ENCODE results near the gene MYO16. TPM values are rescaled to one million over a fixed set of nuclear protein-coding genes. Genes with fewer than 3 reads are reported as not detected.

MYO16 gene
- total and polyA plus RNA-seq, 9 donors: under 0.01 to 0.37 (median 0.16) TPM; not detected in 2

DNA sequence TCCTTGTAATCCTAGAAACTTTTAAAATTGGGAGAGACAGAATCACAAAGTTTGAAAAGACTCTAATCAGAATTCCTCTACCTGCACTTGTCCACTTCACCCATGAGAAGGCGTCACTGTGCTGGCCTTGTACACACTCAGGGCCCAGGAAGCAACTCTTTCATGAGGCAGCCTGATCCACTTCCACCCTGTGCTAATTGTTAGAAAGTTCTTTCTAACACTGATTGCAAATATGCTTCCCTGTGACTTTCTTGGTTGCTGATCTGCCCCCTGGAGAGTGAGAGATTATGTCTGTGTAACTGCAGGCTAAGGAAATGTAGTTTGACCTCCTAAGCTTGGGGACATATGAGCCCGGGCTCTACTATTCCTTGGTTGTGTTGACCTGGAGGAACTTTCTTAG lies 494.6 kb downstream of the MYO16 start:
- intact Hi-C loops (cut with DNase I): no loop called here
- Histone ChIP-seq H3K27ac (no peak overlapping the region), H3K9me3 (no peaks in the 10 kb centered on the region), H3K4me3 (no peak overlapping the region), H3K36me3 (no peaks in the 10 kb centered on the region), H3K27me3 (no peaks in the 10 kb centered on the region), H3K4me1 (ENCODE audit: insufficient read depth) (no peaks in the 10 kb centered on the region)
- no peak for DNase-seq
- WGBS, 3 donors: 90 to 96% (median 90%) methylated on average over 2 of the region's 2 CpGs
- no peak for TF ChIP-seq EP300 (IDR thresholded peaks at IDR 0.05)
- no peak for TF ChIP-seq CTCF (IDR thresholded peaks at IDR 0.05)
- TF ChIP-seq POLR2A (IDR thresholded peaks at IDR 0.05): no peak

DNA sequence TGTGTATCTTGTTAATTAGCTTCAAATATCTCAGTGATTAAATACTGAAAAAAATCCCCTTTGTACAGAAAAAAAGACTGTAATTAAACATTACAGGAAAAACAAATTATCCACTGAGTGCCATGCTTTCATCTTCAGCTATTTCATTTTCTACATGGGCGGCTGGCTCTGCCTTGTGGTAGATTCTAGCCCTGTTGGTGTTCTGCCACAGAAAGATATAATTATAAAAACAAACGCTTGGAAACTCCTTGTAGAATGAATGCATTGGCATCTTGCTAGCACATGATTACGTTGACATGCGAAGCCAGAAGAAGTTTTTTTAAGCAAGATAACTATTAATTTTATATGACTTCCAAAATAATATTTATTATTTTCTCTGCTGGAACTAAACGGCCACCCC lies 496.8 kb downstream of the MYO16 start:
- WGBS, 3 donors: 52 to 80% (median 66%) methylated on average over 5 of the region's 5 CpGs
- H3K4me1 ChIP-seq (ENCODE audit: insufficient read depth): no peaks in the 10 kb centered on the region
- no peaks in the 10 kb centered on the region for H3K27me3 ChIP-seq
- no peaks in the 10 kb centered on the region for H3K9me3 ChIP-seq
- H3K27ac ChIP-seq: no peak overlapping the region
- intact Hi-C loops (cut with DNase I): no loop called here
- TF ChIP-seq EP300 (IDR thresholded peaks at IDR 0.05) (no peak), CTCF (IDR thresholded peaks at IDR 0.05) (no peak), POLR2A (IDR thresholded peaks at IDR 0.05) (no peak)
- no peak for DNase-seq
- no peaks in the 10 kb centered on the region for H3K36me3 ChIP-seq
- no peak overlapping the region for H3K4me3 ChIP-seq

GRCh38 chr13:109126891-109127641 lies 497.7 kb downstream of the MYO16 start:
- no peaks in the 10 kb centered on the region for H3K36me3 ChIP-seq
- no peak for DNase-seq
- no peak overlapping the region for H3K4me3 ChIP-seq
- H3K27ac ChIP-seq: no peak overlapping the region
- no peaks in the 10 kb centered on the region for H3K27me3 ChIP-seq
- intact Hi-C loops (cut with DNase I): no loop called here
- 92 to 93% (median 93%) methylated on average over 34 of the region's 34 CpGs for WGBS, 3 donors
- TF ChIP-seq POLR2A (IDR thresholded peaks at IDR 0.05): no peak
- TF ChIP-seq CTCF (IDR thresholded peaks at IDR 0.05): no peak
- TF ChIP-seq EP300 (IDR thresholded peaks at IDR 0.05): no peak
- H3K9me3 ChIP-seq: no peaks in the 10 kb centered on the region
- H3K4me1 ChIP-seq (ENCODE audit: insufficient read depth): no peaks in the 10 kb centered on the region

DNA sequence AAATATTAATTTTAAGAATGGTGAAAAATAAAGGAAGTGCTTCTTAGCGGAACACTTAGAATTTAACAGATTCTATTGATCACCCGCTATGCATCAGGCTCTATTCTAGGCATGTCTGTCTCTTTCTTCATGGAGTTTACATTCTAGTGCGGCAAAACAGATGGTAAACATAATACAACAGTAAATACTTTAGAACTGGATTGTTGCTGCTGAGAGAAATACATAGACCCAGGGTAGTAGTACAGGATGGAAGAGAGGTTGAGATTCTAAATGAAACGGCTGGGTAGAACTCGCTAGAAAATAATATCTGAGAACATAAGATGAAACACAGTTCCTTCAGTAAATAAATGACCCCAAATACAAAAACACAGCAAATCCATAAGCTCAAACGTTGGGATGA lies 498.7 kb downstream of the MYO16 start:
- no peaks in the 10 kb centered on the region for H3K36me3 ChIP-seq
- intact Hi-C loops (cut with DNase I): no loop called here

More for the DNA sequence above, 498.7 kb downstream of the MYO16 start:
- 74 to 80% (median 74%) methylated on average over 6 of the region's 6 CpGs for WGBS, 3 donors
- H3K9me3 ChIP-seq: no peaks in the 10 kb centered on the region
- no peak overlapping the region for H3K4me3 ChIP-seq
- H3K4me1 ChIP-seq (ENCODE audit: insufficient read depth): no peaks in the 10 kb centered on the region
- no peak for DNase-seq
- TF ChIP-seq EP300 (IDR thresholded peaks at IDR 0.05) (no peak), POLR2A (IDR thresholded peaks at IDR 0.05) (no peak), CTCF (IDR thresholded peaks at IDR 0.05) (no peak)
- no peaks in the 10 kb centered on the region for H3K27me3 ChIP-seq
- H3K27ac ChIP-seq: no peak overlapping the region

All from ovary (tissue), 9 donors.